GM12892 (cell line): ENCODE measurements around the gene FAM53A.

Experiments used
- POLR2AphosphoS5 ChIP-seq: IDR thresholded peaks from 2 replicates; pipeline ENCODE4 v1.6.1; 2011; ENCODE audit warnings: low read depth, low read length, control low read depth
- TAF1 ChIP-seq: IDR thresholded peaks from 2 replicates; pipeline ENCODE4 v1.6.1; 2011; ENCODE audit warnings: low read depth, mild to moderate bottlenecking, control low read depth, low read length, borderline replicate concordance

- TF ChIP-seq POLR2AphosphoS5 (no peak), TAF1 (no peak)
These were observed 85.1 kb downstream of the FAM53A start for GRCh38 chr4:1599026-1599481.
